ENCODE measurements around the gene SLC6A13. TPM values are rescaled to one million over a fixed set of nuclear protein-coding genes. Genes with fewer than 3 reads are reported as not detected.

Gene SLC6A13
- total RNA-seq, 1 donor = not detected

GRCh38 chr12:293199-293598 is 30.6 kb upstream of the SLC6A13 start:
- no peak for TF ChIP-seq CTCF (IDR thresholded peaks at IDR 0.05; ENCODE audit: insufficient read depth, low read length)
- H3K4me3 ChIP-seq (ENCODE audit: low read depth, low read length) = no peak overlapping the region
- DNase-seq (ENCODE audit: low read depth) = no peak

GRCh38 chr12:292186-292585 is 29.6 kb upstream of the SLC6A13 start:
- no peak for TF ChIP-seq CTCF (IDR thresholded peaks at IDR 0.05; ENCODE audit: insufficient read depth, low read length)
- no peak overlapping the region for H3K4me3 ChIP-seq (ENCODE audit: low read depth, low read length)
- no peak for DNase-seq (ENCODE audit: low read depth)

- DNase-seq (ENCODE audit: low read depth) = peak; percentile 23
- TF ChIP-seq CTCF (IDR thresholded peaks at IDR 0.05; ENCODE audit: insufficient read depth, low read length) = no peak
These were observed 28.6 kb upstream of the SLC6A13 start for GRCh38 chr12:291153-291723.

GRCh38 chr12:288687-289086 is 26.1 kb upstream of the SLC6A13 start:
- H3K4me3 ChIP-seq (ENCODE audit: low read depth, low read length) = no peak overlapping the region
- DNase-seq (ENCODE audit: low read depth) = peak; percentile 81
- no peak for TF ChIP-seq CTCF (IDR thresholded peaks at IDR 0.05; ENCODE audit: insufficient read depth, low read length)

More at GRCh38 chr12:291153-291723, 28.6 kb upstream of the SLC6A13 start:
- no peak overlapping the region for H3K4me3 ChIP-seq (ENCODE audit: low read depth, low read length)

GRCh38 chr12:286531-287300 is 24.1 kb upstream of the SLC6A13 start:
- DNase-seq (ENCODE audit: low read depth) = no peak
- no peak overlapping the region for H3K4me3 ChIP-seq (ENCODE audit: low read depth, low read length)
- no peak for TF ChIP-seq CTCF (IDR thresholded peaks at IDR 0.05; ENCODE audit: insufficient read depth, low read length)

GRCh38 chr12:278046-278445 is 15.4 kb upstream of the SLC6A13 start:
- no peak for DNase-seq (ENCODE audit: low read depth)
- TF ChIP-seq CTCF (IDR thresholded peaks at IDR 0.05; ENCODE audit: insufficient read depth, low read length) = no peak
- H3K4me3 ChIP-seq (ENCODE audit: low read depth, low read length) = no peak overlapping the region

Data from fibroblast of the aortic adventitia (primary cell).